HG03196 (cell line): ENCODE data around the gene POLD3.
"Not testable (repeated sequence)": the region's sequence is repeated elsewhere in the genome, so short reads cannot be mapped to it uniquely, and the experiment has no call there.

Experiments
- ATAC-seq: cut with Tn5 transposase; IDR thresholded peaks from one replicate; pipeline ENCODE4 v1.9.1; 2021; ENCODE audit not compliant: unreplicated experiment

Gene POLD3

DNA sequence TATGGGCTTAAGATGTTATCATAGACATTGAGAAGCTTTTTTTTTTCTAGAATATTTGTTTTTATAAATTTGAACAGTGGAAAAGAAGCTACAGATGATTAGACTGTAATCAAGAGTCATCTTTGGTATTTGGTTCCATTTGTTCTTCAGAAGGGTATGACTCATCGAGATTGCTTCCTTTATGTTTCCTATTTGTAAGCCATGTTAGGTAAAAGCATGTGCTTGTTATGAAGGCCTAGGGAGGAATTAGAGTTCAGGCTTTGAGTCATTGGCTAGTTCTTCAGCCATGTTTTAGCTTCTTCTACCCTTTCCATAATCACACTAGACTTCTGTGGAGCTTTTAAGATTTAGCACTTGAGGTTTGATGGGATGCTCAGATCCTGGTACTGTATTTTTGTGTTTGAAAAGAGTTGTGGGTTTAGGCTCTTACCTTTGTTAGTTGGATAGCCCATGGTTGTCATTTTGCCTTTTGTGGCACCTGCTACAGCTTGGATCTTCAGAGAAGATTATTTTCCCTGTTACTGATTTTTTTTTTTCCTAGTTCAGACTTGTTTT, 44.3 kb downstream of the POLD3 start:
- no peak for ATAC-seq

DNA sequence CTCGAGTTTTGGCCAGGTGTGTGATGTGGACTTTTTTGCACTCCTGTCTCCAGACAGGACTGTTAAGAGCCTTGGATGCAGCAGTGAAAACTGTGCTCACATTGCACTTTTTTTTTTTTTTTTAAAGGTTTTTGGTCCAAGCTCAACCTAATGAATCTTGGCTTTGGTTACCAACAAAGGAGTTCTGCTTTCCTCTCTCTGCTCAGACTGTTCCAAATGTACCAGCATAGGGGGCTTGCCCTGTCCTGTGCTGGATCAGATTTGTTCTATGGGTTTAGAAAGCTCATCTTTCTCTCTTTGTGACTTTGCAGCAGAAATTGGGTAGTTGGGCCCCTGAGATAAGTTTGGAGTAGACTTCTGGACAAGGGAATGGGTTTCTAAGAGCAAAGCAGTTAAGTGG, 45.3 kb downstream of the POLD3 start:
- ATAC-seq, result no peak

GRCh38 chr11:74638869-74639268, 46.5 kb downstream of the POLD3 start:
- no peak for ATAC-seq

DNA sequence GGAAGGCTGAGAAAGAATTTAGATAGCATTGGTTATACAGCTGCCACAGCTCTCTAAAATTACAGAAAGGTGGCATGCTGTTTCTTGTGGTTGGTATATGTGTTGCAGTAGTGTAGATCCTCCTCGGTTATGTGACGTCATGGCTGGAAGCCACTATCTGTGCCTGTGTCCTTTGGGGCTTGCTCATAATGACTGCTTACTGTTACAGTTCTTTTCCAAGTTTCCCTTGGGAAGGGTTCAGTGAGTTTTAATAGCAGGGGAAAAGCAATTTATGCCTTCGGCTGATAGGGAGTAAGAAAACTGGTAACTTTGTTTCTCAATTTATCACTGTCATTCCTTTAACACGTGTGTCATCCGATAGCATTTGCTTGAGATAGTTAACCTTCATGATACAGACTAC, 47.2 kb downstream of the POLD3 start:
- ATAC-seq, result no peak

DNA sequence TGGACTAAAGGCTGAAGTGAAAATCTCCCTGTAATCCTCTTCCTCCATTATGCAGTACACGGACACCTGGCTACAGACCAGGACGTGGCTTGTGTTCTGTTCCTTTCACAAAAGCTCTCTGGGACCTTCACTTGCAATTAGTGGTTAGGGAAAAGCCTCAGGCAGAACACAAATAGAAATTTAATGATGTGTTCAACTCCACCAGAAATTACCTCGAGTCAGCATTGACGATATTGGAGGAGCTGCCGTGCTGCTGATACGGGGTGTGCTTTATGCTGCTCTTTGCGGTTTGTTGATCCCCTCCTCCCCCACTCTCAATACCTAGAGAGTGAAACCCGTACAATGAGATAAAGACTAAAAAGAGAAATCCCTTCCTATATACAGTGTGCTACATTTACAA, 48.9 kb downstream of the POLD3 start:
- no peak for ATAC-seq

- no peak for ATAC-seq
These were observed 49.5 kb downstream of the POLD3 start for GRCh38 chr11:74641905-74642304.

DNA sequence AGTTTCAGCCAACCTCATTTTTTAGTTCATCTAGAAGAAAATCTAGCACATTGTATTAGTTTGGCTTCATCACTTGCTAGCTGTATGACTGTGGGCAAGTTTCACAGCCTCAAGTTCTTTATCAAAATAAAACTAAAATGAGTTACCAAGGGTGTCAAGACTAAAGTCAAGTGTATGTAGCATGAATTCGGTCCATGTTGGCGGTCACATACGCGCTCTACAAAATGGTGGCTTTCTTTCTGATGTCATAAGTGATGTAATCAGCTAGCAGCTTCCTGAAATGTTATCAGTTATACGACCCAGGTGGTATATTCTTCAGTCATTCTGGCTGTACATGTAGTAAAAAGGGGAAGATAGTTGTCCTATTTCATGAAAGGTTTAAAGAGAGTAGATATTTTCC, 50.5 kb downstream of the POLD3 start:
- ATAC-seq, result no peak

GRCh38 chr11:74644081-74644480, 51.7 kb downstream of the POLD3 start:
- ATAC-seq, result no peak

- ATAC-seq, result no peak
These were observed 53.8 kb downstream of the POLD3 start for GRCh38 chr11:74646215-74646614.

DNA sequence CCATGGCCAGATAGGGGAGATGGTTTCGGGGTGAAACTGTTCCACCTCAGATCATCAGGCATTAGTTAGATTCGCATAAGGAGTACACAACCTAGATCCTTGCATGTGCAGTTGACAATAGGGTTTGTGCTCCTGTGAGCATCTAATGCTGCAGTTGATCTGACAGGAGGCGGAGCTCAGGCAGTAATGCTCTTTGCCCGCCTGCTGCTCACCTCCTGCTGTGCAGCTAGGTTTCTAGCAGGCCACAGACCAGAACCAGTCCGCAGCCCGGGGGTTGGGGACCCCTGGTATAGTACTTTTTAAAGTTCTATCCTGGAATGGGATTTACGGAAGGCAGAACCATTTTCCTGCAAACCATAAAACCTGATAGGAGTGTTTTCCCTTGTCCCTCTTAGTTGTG, 54.6 kb downstream of the POLD3 start:
- ATAC-seq, result no peak

DNA sequence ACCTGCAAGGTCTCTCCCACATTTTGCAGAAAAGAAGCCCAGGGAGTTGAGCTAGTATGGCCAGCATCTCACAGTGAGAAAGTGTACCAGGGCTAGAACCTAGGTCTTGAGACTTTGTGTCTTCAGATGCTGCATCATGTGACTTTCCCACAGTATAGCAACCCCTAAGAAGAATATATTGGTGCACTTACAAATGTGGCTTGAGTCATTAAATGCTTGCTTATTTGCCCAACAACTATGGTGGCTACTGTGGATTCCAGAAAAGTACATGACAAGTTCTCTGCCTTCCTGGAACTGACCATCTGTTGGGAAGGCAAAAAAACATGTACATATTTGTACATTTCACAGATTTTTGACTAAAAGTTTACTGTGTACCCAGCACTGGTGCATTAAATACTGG, 55.0 kb downstream of the POLD3 start:
- no peak for ATAC-seq

- no peak for ATAC-seq
These were observed 55.4 kb downstream of the POLD3 start for GRCh38 chr11:74647831-74648230.

DNA sequence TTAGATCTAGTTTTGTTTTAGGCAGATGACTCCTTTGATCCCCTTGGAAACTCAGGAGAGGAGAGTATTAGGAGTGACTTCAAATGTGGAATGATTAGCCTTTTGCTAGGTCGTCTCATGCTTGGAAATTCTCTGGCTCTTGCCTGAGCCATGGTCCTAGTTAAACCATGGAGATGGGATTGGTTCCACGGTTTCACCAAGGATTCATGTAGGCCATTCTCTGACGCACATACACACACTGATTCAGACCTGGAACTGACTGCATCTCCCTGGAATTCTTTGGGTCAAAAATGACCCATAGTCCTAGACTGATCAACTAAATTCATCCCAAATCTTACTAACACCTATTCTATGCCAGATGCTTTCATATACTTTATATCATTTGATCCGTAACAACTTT, 56.5 kb downstream of the POLD3 start:
- ATAC-seq, result no peak

- ATAC-seq, result no peak
These were observed 58.1 kb downstream of the POLD3 start for GRCh38 chr11:74650498-74650897.

GRCh38 chr11:74654976-74655375, 62.6 kb downstream of the POLD3 start:
- no peak for ATAC-seq

DNA sequence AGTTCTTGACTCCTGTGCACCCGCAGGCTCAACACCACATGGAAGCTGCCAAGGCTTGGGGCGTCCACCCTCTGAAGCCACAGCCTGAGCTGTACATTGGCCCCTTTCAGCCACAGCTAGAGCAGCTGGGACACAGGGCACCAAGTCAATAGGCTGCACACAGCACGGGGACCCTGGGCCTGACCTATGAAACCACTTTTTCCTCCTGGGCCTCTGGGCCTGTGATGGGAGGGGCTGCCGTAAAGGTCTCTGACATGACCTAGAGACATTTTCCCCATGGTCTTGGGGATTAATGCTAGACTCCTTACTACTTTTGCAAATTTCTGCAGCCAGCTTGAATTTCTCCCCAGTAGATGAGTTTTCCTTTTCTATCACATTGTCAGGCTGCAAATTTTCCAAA, 66.7 kb downstream of the POLD3 start:
- not testable (repeated sequence) for ATAC-seq

DNA sequence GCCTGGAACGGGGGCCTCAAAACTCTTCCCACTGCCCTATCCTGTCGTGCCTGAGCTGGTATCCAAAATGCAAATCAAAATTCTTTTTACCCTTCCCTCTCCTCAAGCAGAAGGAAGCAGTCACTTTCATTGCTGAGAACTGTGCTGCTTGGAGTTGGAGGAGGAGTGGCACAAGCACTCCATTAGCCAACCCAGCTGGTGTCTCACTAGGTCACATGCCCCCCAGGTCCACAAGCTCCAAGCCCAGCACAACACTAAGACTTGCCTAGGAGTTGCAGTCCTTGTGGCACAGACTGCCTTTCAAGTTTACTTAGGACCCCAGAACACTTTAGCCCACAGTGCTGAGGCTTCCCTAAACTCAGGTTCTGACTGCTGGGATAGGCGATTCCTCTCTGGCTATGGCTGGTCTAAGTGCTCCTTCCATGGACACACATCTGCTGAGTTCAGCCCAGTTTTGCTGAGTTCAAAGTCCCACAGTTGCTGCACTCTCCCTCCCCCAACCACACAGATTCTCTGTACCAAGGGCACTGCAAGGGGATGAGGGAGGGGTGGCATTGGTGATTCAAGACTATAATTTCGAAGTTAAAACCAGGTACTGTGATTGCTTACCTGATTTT, 70.2 kb downstream of the POLD3 start:
- no peak for ATAC-seq

DNA sequence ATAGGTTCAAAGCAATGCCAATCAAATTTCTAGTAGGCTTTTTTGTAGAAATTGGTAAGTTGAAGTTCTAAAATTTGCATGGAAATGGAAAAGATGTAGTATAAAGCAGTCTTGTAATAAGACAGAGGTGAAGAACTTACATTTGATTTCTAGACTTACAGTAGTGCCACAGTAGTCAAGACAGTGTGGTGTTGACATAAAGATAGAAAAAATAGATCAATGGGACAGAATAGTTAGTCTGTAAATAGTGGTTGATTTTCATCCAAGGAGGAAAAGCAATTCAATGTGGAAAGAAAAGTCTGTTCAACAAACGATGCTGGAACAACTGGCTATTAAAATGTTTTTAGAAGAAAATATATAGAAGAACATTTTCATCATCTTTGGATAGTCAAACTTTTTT, 70.9 kb downstream of the POLD3 start:
- ATAC-seq, result no peak

DNA sequence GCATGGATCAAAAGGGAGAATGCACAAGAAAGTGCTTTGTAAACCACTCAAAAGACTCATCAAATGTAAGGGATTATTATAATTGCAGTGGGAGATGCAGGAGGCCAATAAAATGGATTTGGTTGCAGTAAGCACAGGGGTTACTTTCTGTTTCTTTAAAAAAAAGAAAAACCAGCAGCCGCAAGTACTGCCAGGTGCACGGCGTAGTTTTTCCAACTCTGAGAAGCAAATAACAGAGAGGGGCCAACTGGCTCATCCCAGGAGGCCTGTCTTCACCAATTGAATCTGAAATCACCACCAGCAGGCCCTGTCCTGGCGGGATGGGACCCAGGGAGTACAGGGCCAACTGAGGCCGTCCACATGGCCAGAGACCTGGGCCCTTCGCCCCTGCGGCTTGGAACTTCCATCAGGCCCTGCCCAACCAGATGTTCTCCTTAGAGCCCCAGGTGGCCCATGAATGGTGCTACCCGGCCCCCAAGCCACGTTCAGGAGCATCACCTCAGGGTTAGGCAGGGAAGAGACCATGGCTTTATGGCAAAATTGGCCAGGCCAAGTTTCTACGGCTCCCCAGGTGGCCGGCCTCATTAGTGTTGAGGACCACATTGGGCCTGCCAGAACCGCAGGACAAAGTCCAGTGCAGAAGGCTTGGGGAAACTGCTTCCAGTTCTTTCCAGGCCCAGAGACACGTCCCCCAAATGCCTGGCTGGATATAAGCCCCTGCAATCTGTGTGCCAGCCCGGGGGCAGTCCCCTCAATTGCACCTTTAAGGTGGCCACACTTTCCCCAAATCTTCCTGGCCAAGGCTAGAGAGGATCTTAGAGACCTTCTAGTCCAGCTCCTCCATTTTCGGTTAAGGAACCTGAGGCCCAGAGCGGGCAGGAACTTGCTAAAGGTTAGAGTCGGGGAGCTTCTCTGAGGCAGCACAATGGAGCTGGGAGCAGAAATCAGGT, 77.1 kb downstream of the POLD3 start:
- no peak for ATAC-seq

- no peak for ATAC-seq
These were observed 77.8 kb downstream of the POLD3 start for GRCh38 chr11:74670171-74670570.

DNA sequence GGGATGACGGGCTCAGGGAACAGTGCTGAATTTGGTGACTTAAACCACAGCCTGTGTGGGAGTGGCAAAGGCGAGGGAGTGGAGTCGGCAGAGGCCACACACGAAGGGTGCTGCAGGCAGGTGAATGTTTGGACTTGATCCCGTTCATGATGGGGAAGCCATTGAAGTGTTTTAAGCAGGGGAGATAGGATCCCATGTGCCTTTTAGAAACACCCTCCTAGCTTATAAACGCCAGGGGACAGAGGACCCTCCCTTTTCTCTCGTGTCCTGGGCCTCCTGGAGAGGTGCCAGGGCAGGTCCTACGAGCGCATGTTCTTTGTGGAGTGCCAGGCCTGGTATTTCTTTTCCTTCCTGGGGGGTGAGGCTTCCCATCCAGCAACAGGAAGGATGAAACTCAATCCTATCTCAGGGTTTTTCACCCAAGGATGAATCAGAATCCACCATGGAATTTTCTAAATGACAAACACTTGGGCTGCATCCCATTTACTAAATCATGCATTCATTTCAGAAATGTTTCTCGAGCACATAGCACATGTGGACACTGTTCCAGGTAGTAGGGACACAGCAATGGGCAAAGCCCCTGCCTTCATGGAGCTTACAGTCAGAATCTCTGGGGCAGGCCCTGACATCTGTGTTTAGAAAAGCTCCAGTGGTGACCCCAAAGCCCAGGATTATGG, 79.3 kb downstream of the POLD3 start:
- no peak for ATAC-seq
